ENCODE results near the gene PIGV. TPM values are rescaled to one million over a fixed set of nuclear protein-coding genes. Genes with fewer than 3 reads are reported as not detected.

PIGV gene
- total RNA-seq, 1 donor from 2014 or later = 18.5 TPM

DNA sequence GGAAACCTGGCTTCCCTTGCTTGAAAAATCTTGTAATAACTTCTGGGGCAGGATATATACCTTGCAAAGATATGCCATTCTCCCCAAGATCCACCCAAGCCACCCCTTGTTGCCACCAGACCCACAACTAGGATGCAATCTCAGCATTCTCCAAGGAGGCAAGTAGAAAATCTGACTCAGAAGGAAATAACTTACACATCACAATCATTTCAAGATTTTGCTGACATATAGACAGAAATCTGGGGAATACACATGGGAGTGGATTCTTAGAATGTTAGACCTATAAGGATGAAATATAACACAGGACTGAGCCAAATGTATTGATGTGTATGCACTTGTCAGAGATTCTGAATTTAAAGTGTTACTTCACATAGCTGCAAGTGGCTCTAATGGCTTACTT is 24.0 kb downstream of the PIGV start:
- H3K4me1 Mint-ChIP-seq (ENCODE audit: low read depth) = peaks cover 28% of the 10 kb centered on the region
- no peak overlapping the region for H3K4me3 Mint-ChIP-seq
- peak overlapping the region; percentile 6 for H3K27ac Mint-ChIP-seq

DNA sequence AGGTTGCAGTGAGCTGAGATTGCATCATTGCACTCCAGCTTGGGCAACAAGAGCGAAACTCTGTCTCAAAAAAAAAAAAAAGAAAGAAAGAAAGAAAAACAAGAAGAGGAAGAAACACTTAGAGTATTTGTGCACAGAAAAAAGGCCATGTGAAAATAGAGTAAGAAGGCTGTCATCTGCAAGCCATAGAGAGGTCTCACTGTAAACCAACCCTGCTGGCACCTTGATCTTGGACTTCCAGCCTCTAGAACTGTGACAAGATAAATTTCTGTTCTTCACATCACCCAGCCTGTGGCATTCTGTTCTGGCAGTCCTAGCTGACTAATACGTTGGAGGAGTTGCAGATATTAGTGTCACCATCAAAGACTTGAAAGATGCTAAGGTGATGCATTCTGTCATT is 26.6 kb downstream of the PIGV start:
- no peaks in the 10 kb centered on the region for H3K9me3 Mint-ChIP-seq
- H3K4me1 Mint-ChIP-seq (ENCODE audit: low read depth) = peaks cover 28% of the 10 kb centered on the region

More for the DNA sequence above, 24.0 kb downstream of the PIGV start:
- no peaks in the 10 kb centered on the region for H3K9me3 Mint-ChIP-seq
- no peaks in the 10 kb centered on the region for H3K27me3 Mint-ChIP-seq (ENCODE audit: insufficient read depth)
- intact Hi-C loops (cut with micrococcal nuclease) = loop anchor here (2.0 kb wide), 1 partner anchor 21 kb away; no protein-coding TSS in a partner anchor
- no peak for DNase-seq (ENCODE audit: low spot score)
- peaks cover 4% of the 10 kb centered on the region for H3K36me3 Mint-ChIP-seq (ENCODE audit: low read depth)

DNA sequence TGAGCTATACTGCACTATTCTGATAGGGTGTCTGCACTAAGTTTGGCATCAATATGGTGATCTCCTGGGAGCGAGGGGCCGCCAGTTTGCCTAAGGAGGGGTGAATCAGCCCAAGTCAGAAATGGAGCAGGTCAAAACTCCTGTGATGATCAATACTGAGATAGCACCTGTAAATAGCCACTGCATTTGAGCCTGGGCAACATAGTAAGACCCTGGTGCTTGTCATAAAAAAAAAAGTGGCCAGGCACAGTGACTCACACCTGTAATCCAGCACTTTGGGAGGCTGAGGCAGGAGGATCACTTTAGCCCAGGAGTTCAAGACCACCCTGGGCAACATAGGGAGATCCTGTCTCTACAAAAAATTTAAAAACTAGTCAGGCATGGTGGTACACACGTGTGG is 27.1 kb downstream of the PIGV start:
- peaks cover 28% of the 10 kb centered on the region for H3K4me1 Mint-ChIP-seq (ENCODE audit: low read depth)
- H3K27ac Mint-ChIP-seq = no peak overlapping the region
- DNase-seq (ENCODE audit: low spot score) = no peak
- peaks cover 4% of the 10 kb centered on the region for H3K36me3 Mint-ChIP-seq (ENCODE audit: low read depth)
- no peaks in the 10 kb centered on the region for H3K9me3 Mint-ChIP-seq
- intact Hi-C loops (cut with micrococcal nuclease) = no loop called here
- H3K4me3 Mint-ChIP-seq = no peak overlapping the region
- H3K27me3 Mint-ChIP-seq (ENCODE audit: insufficient read depth) = no peaks in the 10 kb centered on the region

More for the DNA sequence above, 26.6 kb downstream of the PIGV start:
- intact Hi-C loops (cut with micrococcal nuclease) = no loop called here
- Mint-ChIP-seq H3K27ac (no peak overlapping the region), H3K27me3 (ENCODE audit: insufficient read depth) (no peaks in the 10 kb centered on the region), H3K4me3 (no peak overlapping the region), H3K36me3 (ENCODE audit: low read depth) (peaks cover 4% of the 10 kb centered on the region)
- no peak for DNase-seq (ENCODE audit: low spot score)

DNA sequence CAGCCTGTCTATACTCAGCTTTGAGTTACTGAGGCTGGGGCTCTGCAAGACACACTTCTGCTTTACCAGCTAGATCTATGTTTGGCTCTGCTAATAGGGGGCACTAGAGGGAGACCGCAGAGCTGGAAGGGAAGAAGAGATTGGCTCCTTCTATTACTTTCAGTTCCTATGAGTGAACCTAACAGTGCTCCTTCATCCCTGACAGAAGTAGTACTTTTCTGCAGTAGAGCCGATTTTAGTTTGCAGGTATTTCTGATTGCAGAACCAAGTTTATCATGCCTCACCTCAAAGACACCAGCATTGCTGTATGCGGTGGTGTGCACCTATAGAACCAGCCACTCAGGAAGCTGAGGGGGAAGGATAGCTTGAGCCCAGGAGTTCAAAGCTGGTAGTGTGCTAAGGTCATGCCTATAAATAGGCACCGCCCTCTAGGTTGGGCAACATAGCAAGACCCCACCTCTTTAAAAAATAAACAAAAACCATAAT is 33.1 kb downstream of the PIGV start:
- peaks cover 5% of the 10 kb centered on the region for H3K36me3 Mint-ChIP-seq (ENCODE audit: low read depth)
- H3K9me3 Mint-ChIP-seq = no peaks in the 10 kb centered on the region
- peaks cover 26% of the 10 kb centered on the region for H3K4me1 Mint-ChIP-seq (ENCODE audit: low read depth)
- H3K27ac Mint-ChIP-seq = no peak overlapping the region
- H3K4me3 Mint-ChIP-seq = no peak overlapping the region
- H3K27me3 Mint-ChIP-seq (ENCODE audit: insufficient read depth) = no peaks in the 10 kb centered on the region
- DNase-seq (ENCODE audit: low spot score) = no peak
- intact Hi-C loops (cut with micrococcal nuclease) = no loop called here

DNA sequence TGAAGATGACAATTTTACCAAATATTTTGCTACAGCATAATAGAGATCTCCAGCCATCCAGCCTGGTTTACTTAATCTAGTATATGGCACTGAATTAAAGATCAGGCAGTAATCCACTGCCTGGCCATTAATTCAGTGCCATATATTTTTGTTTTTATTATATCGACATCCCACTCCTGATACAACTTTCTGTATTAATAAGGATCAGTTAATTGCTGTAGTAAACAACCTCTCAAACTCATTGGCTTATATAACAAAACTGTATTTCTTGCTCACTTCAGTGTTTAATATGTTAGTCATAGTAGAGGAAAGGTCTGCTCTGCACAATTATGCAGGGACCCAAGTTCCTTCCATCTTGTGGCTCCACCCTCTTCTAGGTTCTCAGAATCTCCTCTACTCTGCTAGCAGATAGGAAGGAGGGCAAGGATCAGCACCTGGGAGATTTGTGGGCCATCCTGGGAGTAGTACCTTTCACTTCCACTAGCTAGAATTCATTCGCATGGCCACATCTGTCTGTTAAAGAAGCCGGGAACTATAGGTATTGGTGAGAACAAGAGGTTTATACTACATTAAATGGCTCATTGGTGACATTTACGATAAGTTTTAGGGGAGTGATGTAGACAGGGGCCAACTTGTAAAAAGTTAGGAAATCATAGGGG is 35.1 kb downstream of the PIGV start:
- peaks cover 9% of the 10 kb centered on the region for H3K36me3 Mint-ChIP-seq (ENCODE audit: low read depth)
- H3K27me3 Mint-ChIP-seq (ENCODE audit: insufficient read depth) = no peaks in the 10 kb centered on the region
- no peaks in the 10 kb centered on the region for H3K9me3 Mint-ChIP-seq
- intact Hi-C loops (cut with micrococcal nuclease) = no loop called here
- DNase-seq (ENCODE audit: low spot score) = no peak
- H3K27ac Mint-ChIP-seq = no peak overlapping the region
- H3K4me1 Mint-ChIP-seq (ENCODE audit: low read depth) = peaks cover 36% of the 10 kb centered on the region
- H3K4me3 Mint-ChIP-seq = no peak overlapping the region

DNA sequence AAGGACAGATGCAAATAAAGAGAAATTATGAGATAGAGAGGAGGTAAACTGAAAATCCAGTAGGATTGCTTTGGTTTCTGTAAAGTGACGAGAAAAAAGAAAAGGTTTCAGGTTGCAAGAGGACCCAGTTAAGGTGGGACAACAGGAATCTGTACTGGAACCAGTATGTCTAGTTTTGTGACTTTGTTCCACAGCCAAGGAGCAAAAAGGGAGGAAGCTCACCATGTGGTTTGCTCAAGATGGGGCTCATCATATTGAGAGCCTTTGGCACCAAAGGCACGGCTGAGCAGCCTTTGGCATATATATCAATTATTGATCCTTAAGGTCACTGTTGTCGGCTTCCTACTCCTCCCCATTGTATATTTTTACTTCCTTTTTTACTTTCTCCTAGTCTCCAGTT is 37.0 kb downstream of the PIGV start:
- Mint-ChIP-seq H3K27ac (no peak overlapping the region), H3K4me3 (no peak overlapping the region), H3K27me3 (ENCODE audit: insufficient read depth) (no peaks in the 10 kb centered on the region), H3K36me3 (ENCODE audit: low read depth) (peaks cover 19% of the 10 kb centered on the region), H3K4me1 (ENCODE audit: low read depth) (peaks cover 54% of the 10 kb centered on the region), H3K9me3 (no peaks in the 10 kb centered on the region)
- DNase-seq (ENCODE audit: low spot score) = no peak
- intact Hi-C loops (cut with micrococcal nuclease) = loop anchor here (1.0 to 5.0 kb wide), 2 partner anchors 9 to 277 kb away; no protein-coding TSS in a partner anchor

DNA sequence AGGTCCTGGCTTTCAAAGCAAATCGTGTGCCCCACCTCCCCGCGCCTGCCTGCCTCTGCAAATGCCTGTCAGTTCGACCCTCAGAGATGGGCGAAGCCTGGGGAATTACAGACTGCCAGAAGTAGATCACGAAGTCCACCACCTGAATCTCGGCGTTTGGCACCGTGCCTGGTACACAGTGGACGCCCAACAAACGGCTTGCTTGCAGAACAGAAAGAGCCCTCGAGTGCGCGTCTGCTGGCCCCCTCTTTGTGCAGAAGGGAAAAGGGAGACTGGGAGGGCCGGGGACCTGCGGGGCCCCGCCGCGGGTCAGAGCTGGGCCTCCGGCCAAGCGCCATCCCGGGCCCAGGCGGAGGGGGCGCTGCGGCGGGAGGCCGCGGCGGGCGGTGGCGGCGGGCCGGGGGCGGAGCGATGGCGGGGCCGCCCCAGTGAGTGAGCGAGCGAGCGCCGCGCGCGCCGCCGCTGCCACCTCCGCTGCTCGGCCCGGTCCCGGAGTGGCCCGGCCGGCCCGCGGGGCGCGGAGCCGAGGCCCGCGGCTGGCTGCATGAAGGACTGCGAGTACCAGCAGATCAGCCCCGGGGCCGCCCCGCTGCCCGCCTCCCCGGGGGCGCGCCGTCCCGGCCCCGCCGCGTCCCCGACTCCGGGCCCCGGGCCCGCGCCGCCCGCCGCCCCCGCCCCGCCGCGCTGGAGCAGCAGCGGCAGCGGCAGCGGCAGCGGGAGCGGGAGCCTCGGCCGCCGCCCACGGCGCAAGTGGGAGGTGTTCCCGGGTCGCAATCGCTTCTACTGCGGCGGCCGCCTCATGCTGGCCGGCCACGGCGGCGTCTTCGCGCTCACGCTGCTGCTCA is 38.7 kb downstream of the PIGV start, which contains the start of gene ZDHHC18:
ZDHHC18 (plus strand) TSS at position 428 of the 845 bp plus-strand sequence; CDS start at position 545, 117 bp downstream.
- peak; percentile 74 for DNase-seq (ENCODE audit: low spot score)
- H3K4me3 Mint-ChIP-seq = peak within 1 kb of the TSS; percentile 98
- H3K36me3 Mint-ChIP-seq (ENCODE audit: low read depth) = peaks cover 25% of the 10 kb centered on the region
- no peaks in the 10 kb centered on the region for H3K9me3 Mint-ChIP-seq
- H3K27ac Mint-ChIP-seq = peak within 1 kb of the TSS; percentile 97
- intact Hi-C loops (cut with micrococcal nuclease) = loop anchor here (1.0 to 5.0 kb wide), 2 partner anchors 16 to 279 kb away; no protein-coding TSS in a partner anchor
- H3K27me3 Mint-ChIP-seq (ENCODE audit: insufficient read depth) = no peaks in the 10 kb centered on the region
- peaks cover 63% of the 10 kb centered on the region for H3K4me1 Mint-ChIP-seq (ENCODE audit: low read depth)

DNA sequence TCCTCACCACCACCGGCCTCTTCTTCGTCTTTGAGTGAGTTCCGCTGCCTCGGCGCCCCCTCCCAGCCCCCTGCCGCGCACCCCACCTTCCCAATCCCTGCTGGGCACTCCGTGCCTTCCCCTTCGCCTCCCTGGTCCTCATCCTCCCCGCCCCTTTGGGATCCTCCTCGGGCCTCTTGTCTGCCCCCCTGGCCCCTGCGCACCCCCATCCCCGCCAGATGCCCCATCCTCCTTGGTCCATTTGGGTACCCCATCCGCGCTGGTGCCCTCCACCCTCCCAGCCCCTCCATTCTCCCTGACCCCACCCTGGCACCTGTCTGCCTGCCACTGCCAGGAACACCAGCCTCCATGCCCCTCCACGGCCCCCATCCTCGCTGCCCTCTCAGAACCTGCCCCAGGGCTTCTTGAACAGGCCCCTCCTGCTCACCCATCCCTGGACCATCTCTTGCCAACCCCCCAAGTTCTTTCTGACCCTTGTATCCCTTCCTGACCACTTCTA is 39.4 kb downstream of the PIGV start:
- peak overlapping the region; percentile 97 for H3K27ac Mint-ChIP-seq
- H3K9me3 Mint-ChIP-seq = no peaks in the 10 kb centered on the region
- intact Hi-C loops (cut with micrococcal nuclease) = loop anchor here (5.0 kb wide), 1 partner anchor 280 kb away; no protein-coding TSS in a partner anchor
- DNase-seq (ENCODE audit: low spot score) = no peak
- peaks cover 31% of the 10 kb centered on the region for H3K36me3 Mint-ChIP-seq (ENCODE audit: low read depth)
- H3K4me3 Mint-ChIP-seq = peak overlapping the region; percentile 98
- peaks cover 70% of the 10 kb centered on the region for H3K4me1 Mint-ChIP-seq (ENCODE audit: low read depth)
- H3K27me3 Mint-ChIP-seq (ENCODE audit: insufficient read depth) = no peaks in the 10 kb centered on the region

DNA sequence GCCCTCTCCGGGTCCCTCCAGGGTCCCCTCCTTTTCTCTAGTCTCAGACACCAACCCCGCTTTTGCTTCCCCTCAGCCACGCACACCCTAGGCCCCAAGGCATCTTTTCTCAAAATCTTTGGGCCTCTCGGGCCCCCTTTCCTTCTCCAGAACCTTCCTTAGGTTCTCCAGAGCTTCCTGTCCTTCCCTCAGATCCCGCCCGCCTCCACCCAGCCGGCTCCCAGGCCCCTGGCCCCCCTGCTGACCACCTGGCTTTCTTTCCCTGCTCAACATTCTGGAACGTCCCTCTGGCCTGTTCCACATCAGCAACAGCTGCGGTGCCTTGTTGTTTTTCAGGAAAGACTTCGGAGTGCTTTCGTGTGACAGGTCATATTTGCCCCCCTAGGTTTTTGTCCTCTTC is 39.9 kb downstream of the PIGV start:
- no peak for DNase-seq (ENCODE audit: low spot score)
- Mint-ChIP-seq H3K4me1 (ENCODE audit: low read depth) (peaks cover 75% of the 10 kb centered on the region), H3K27ac (peak overlapping the region; percentile 97), H3K27me3 (ENCODE audit: insufficient read depth) (no peaks in the 10 kb centered on the region), H3K36me3 (ENCODE audit: low read depth) (peaks cover 35% of the 10 kb centered on the region), H3K4me3 (peak overlapping the region; percentile 98), H3K9me3 (no peaks in the 10 kb centered on the region)
- intact Hi-C loops (cut with micrococcal nuclease) = loop anchor here (5.0 kb wide), 1 partner anchor 280 kb away; no protein-coding TSS in a partner anchor

DNA sequence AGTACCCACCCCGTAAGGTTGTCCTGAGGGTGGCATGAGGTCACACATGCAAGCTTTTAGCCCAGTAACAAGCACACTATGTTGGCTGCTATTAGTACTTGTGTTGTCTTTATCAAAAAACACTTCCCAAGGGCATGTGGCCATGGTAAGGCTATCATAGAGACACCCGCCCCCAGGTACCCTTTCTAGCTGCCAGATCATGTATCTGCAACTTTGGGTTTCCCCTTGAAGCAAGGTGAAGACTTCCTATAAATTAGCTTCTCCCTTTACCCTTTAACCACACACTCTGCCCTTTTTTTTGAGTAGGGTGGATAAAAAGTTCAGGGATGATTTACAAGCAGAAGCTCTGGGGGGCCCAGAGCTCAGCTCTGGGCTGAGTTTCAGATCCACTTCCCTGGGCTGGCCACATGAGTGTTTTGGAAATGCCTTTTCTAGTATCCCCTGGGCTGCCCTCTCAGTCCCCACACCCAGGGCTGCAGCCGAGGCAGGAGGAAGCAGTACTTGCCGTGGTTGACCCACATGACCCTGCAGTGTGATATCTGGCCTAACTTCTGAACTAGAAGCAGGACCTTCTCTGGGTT is 40.8 kb downstream of the PIGV start:
- Mint-ChIP-seq H3K36me3 (ENCODE audit: low read depth) (peaks cover 40% of the 10 kb centered on the region), H3K27ac (peak overlapping the region; percentile 97), H3K9me3 (no peaks in the 10 kb centered on the region), H3K27me3 (ENCODE audit: insufficient read depth) (no peaks in the 10 kb centered on the region), H3K4me3 (peak overlapping the region; percentile 98), H3K4me1 (ENCODE audit: low read depth) (peaks cover 77% of the 10 kb centered on the region)
- intact Hi-C loops (cut with micrococcal nuclease) = loop anchor here (5.0 kb wide), 1 partner anchor 281 kb away; no protein-coding TSS in a partner anchor
- no peak for DNase-seq (ENCODE audit: low spot score)

DNA sequence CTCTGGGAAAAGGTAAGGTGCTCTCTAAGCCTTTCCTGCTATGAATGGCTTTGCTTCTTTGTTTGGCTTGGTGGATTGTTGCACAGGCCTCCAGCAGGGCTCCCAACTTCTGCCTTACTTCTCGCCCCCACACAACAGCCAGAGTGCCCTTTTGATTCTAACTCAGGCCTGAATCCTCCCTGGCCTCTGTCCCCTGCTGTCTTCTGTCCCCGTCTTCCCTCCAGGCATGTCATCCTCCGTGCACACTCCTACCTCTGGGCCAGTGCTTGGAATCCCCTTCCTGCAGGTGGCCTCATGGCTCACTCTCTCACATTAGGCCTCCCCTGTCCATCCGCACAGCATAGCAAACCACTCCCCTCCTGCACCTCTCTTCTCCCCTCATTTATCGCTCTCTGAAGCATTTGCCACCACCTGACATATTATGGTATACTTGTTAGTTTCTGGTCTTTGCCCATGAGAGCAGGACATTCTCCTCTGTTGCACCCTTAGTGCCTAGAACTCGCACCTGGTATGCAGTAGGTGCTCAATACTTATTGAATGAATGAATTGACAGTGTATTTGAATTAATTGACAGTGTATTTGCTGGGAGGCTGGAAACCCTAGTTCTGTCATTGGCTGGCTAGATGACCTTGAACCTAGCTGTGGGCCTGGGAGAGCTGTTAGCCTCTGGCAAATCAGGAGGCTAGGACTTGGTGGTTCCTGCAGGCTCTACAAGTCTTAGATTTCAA is 41.6 kb downstream of the PIGV start:
- Mint-ChIP-seq H3K4me3 (peak overlapping the region; percentile 98), H3K9me3 (no peaks in the 10 kb centered on the region), H3K27ac (peak overlapping the region; percentile 97), H3K4me1 (ENCODE audit: low read depth) (peaks cover 85% of the 10 kb centered on the region), H3K27me3 (ENCODE audit: insufficient read depth) (no peaks in the 10 kb centered on the region), H3K36me3 (ENCODE audit: low read depth) (peaks cover 46% of the 10 kb centered on the region)
- intact Hi-C loops (cut with micrococcal nuclease) = loop anchor here (5.0 kb wide), 1 partner anchor 282 kb away; no protein-coding TSS in a partner anchor
- DNase-seq (ENCODE audit: low spot score) = no peak

DNA sequence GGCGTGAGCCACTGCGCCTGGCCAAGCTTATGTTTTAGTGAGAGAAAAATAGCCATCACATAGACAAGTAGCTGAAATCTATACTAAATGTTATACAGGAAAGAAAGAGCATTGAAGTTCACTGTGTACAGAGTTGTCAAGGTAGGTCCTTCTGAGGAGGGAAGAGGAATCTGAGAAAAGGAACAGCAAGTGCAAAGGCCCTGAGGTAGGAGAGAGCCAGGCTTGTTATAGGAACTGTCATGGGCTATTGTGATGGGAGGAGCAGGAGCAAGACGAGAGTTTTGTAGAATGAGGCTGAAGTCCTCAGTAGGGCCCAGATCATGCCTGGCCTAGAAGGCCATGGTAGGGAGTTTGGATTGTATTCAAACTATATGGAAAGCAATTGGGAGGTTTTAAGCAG is 43.3 kb downstream of the PIGV start:
- intact Hi-C loops (cut with micrococcal nuclease) = no loop called here
- DNase-seq (ENCODE audit: low spot score) = no peak
- peaks cover 80% of the 10 kb centered on the region for H3K4me1 Mint-ChIP-seq (ENCODE audit: low read depth)
- H3K27ac Mint-ChIP-seq = peak overlapping the region; percentile 75
- H3K27me3 Mint-ChIP-seq (ENCODE audit: insufficient read depth) = no peaks in the 10 kb centered on the region
- H3K4me3 Mint-ChIP-seq = peak overlapping the region; percentile 15
- H3K36me3 Mint-ChIP-seq (ENCODE audit: low read depth) = peaks cover 55% of the 10 kb centered on the region
- H3K9me3 Mint-ChIP-seq = no peaks in the 10 kb centered on the region

All from activated T-helper 1 cell treated with anti-CD3 and anti-CD28 coated beads, Interleukin-12 subunit alpha, Interleukin-12 subunit beta, Interleukin-2, Interleukin-4 antibody, amounts not matched to agents 30 ng/mL and 10 ng/mL and 1 ng/mL, durations not matched to agents 14 hours and 24 hours and 36 hours (primary cell).